ENCODE measurements around the gene CLDND2.

The CLDND2 gene

GRCh38 chr19:51339687-51340656 lies 28.8 kb downstream of the CLDND2 start:
- DNase-seq = peak; percentile 93

GRCh38 chr19:51339313-51339686 lies 29.5 kb downstream of the CLDND2 start:
- no peak for DNase-seq
- in situ Hi-C loops (cut with HindIII; ENCODE audit: low pct_ligation_motif_present, low pct_unique_long_range_greater_than_20kb, low sequenced_read_pairs) = no loop called here

More at GRCh38 chr19:51339687-51340656, 28.8 kb downstream of the CLDND2 start:
- in situ Hi-C loops (cut with HindIII; ENCODE audit: low pct_ligation_motif_present, low pct_unique_long_range_greater_than_20kb, low sequenced_read_pairs) = no loop called here

- DNase-seq = peak; percentile 71
- in situ Hi-C loops (cut with HindIII; ENCODE audit: low pct_ligation_motif_present, low pct_unique_long_range_greater_than_20kb, low sequenced_read_pairs) = no loop called here
These were observed 30.1 kb downstream of the CLDND2 start for GRCh38 chr19:51338563-51339312.

- in situ Hi-C loops (cut with HindIII; ENCODE audit: low pct_ligation_motif_present, low pct_unique_long_range_greater_than_20kb, low sequenced_read_pairs) = no loop called here
- DNase-seq = no peak
These were observed 30.8 kb downstream of the CLDND2 start for GRCh38 chr19:51337861-51338562.

DNA sequence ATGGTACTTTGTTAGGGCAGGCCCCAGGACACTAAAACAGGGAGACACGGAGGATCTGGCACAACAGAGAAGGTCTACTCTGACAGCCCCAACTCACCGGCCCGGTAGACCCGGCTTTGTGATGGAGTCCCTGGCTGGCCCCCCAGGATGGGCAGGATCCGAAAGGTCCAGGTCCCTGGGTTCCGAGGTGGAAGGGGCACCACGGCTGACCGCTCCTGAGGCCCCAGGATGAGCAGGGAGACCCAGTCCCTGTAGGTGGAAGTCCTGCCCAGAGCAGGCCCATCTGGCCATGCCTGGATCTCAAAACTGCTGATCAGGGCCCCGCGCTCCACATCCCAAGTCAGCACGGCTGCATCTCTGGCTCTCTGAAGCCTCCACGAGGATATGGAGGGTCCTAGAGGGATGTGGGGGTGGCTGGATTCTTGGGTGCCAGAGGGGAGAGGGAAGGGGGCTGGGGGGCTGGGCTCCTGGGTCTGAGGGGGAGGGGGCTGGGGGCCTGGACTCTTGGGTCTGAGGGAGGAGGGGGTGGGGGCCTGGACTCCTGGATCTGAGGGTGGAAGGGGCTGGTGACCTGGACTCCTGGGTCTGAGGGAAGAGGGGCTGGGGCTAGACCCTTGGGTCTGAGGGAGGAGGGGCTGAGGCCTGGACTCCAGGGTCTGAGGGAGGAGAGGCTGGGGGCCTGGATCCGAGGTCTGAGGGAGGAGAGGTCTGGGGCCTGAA lies 31.5 kb downstream of the CLDND2 start:
- no peak for DNase-seq
- in situ Hi-C loops (cut with HindIII; ENCODE audit: low pct_ligation_motif_present, low pct_unique_long_range_greater_than_20kb, low sequenced_read_pairs) = no loop called here

DNA sequence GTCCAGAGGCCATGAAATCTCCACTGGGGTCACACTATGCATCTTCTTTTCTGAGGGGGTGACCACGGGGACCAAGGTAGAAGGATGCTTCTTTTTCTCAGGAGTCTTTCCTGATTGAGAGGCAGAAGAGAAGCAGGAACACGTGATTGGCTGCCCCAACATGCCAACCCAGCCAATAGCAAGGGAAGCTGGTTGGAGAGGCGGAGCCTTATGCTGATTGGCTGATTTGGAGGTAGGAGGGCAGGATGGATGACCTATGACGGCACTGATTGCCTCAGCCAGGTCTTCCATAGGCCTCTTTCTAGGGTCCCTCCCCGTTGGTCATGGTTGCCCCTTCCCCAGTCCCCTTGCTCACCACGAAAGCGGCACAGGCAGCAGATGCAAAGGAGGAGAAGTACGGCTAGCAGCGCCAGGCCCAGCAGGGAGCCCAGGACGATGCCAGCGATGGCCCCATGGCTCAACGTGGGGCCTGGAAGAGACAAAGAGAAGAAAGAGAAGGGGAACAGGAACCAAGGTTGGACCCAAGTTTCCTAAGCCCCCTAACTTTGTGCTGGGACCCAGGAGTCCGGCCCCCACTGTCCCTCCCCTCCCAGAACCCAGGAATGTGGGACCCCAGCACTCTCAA lies 34.9 kb downstream of the CLDND2 start:
- no peak for DNase-seq
- in situ Hi-C loops (cut with HindIII; ENCODE audit: low pct_ligation_motif_present, low pct_unique_long_range_greater_than_20kb, low sequenced_read_pairs) = no loop called here

GRCh38 chr19:51331716-51332115 lies 37.1 kb downstream of the CLDND2 start:
- DNase-seq = no peak
- in situ Hi-C loops (cut with HindIII; ENCODE audit: low pct_ligation_motif_present, low pct_unique_long_range_greater_than_20kb, low sequenced_read_pairs) = no loop called here

- in situ Hi-C loops (cut with HindIII; ENCODE audit: low pct_ligation_motif_present, low pct_unique_long_range_greater_than_20kb, low sequenced_read_pairs) = no loop called here
- no peak for DNase-seq
These were observed 37.6 kb downstream of the CLDND2 start for GRCh38 chr19:51331193-51331592.

DNA sequence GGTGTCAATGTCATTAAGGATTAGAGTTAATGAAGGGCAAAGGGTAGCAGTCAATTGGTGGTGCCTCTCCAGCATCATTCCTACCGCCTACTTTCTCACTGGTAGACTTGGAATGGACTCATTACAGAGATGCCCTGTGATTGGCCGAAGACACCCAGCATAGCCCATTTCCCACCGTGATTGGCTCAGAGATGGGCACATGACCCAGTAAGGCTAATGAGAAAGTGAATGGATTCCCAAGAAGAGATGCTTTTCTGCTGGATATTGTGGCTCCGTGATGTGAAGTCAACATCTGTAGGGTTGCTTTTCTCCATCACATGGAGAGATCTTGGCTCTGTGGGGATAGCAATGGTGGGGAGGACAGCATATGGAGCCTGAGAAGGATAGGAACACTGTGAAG lies 38.4 kb downstream of the CLDND2 start:
- no peak for DNase-seq
- in situ Hi-C loops (cut with HindIII; ENCODE audit: low pct_ligation_motif_present, low pct_unique_long_range_greater_than_20kb, low sequenced_read_pairs) = no loop called here

- in situ Hi-C loops (cut with HindIII; ENCODE audit: low pct_ligation_motif_present, low pct_unique_long_range_greater_than_20kb, low sequenced_read_pairs) = no loop called here
- DNase-seq = no peak
These were observed 39.4 kb downstream of the CLDND2 start for GRCh38 chr19:51329411-51329810.

DNA sequence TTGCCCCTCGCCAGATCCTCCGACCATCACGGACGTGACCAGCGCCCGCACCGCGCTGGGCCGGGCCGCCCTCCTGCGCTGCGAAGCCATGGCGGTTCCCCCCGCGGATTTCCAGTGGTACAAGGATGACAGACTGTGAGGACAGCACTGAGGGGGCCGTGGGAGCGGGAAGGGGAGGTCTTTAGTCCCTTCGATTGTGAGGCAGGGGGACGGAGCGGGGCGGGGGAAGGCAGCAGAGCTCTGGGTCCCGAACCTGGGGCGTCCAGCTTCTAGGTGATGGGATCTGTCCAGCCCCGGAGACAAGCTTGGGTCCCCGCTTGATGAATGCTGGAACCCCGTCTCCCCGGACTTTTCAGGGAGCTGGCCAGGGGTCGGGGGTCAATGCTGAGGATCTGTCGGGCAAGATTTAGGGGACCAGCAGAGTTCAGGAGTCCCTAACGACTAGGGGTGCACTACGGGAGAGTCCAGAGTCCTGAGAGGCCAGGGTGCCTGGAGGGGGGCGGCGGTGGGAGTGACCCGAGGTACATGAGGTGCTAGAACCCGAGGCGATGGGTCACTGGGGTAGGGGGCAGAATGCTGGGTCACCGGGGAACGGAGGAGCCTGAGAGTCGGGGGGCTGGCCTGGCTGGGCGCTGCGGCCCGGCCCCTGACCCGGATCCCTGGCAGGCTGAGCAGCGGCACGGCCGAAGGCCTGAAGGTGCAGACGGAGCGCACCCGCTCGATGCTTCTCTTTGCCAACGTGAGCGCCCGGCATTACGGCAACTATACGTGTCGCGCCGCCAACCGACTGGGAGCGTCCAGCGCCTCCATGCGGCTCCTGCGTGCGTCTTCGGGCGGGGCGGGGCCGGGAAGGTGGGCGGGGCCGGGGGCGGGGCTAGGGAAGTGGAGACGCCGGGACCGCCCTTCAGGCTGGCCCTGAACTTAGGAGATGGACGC lies 41.5 kb downstream of the CLDND2 start:
- no peak for DNase-seq
- in situ Hi-C loops (cut with HindIII; ENCODE audit: low pct_ligation_motif_present, low pct_unique_long_range_greater_than_20kb, low sequenced_read_pairs) = no loop called here

DNA sequence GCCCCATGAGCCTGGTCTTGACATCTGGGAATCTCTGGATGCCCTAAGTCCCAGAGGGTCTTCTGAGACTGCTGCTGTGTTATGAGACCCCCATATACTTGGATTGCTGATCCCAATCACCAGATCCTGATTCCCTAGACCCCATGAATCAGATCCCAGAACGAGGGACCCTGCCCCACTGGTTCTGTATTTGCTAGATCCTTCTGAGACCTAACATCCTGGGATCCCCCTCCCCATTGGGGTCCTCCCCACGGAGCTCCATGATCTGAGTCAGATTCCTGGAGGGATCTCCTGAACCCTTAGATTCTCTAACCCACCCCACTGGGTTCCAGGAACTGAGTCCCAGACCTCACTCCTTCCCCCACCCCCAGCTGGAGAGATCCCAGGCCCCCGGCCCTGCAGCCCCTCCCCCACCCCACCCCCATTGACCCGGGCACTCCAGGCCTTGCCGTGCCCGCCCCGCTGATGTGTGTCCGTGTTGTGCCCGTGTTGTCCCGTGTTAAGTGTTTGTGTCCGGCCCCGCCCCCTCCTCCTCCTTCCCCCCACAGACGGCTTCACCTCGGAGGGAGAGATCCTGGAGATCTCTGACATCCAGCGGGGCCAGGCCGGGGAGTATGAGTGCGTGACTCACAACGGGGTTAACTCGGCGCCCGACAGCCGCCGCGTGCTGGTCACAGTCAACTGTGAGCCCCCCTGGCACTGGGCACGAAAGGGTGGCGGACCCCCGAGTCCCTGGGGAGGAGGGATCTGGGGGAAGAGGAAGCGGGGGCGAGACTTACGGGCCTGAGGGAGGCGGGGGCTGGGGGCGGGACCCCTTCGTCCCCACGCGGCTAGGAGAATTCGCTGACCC lies 42.4 kb downstream of the CLDND2 start:
- in situ Hi-C loops (cut with HindIII; ENCODE audit: low pct_ligation_motif_present, low pct_unique_long_range_greater_than_20kb, low sequenced_read_pairs) = no loop called here
- no peak for DNase-seq

DNA sequence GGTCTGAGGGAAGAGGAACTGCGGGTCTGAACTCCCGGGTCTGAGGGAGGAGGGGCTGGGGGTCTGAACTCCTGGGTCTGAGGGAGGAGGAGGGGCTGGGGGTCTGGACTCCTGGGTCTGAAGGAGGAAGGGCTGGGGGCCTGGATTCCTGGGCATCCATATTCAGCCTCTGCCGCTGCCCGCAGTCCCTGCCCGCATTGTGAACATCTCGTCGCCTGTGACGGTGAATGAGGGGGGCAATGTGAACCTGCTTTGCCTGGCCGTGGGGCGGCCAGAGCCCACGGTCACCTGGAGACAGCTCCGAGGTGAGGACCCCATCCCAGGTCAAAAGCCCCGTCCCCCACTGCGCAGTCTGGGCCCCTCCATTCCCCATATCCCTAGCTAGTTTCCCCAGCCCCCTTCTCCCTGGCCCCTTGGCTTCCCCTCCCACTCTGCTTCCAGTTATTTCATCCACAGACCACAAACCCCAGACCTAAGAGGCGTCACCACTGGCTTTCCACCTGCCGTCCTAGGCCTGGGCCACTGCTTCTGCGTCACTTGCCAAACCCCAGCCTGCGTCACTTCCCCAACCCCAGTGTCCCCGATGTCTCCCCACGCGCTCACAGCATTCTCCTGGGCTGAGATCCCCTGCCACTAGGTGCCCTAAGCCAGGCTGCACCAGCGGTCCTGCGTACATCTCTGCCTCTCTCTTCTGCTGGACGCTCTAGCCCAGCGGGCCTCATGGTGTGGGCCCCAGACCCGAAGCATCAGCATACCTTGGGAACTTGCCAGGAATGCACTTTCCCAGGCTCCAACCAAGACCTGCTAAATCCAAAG lies 43.4 kb downstream of the CLDND2 start:
- no peak for DNase-seq
- in situ Hi-C loops (cut with HindIII; ENCODE audit: low pct_ligation_motif_present, low pct_unique_long_range_greater_than_20kb, low sequenced_read_pairs) = no loop called here

- in situ Hi-C loops (cut with HindIII; ENCODE audit: low pct_ligation_motif_present, low pct_unique_long_range_greater_than_20kb, low sequenced_read_pairs) = no loop called here
- DNase-seq = no peak
These were observed 44.7 kb downstream of the CLDND2 start for GRCh38 chr19:51324167-51324481.

GRCh38 chr19:51323481-51324166 lies 45.2 kb downstream of the CLDND2 start:
- no peak for DNase-seq
- in situ Hi-C loops (cut with HindIII; ENCODE audit: low pct_ligation_motif_present, low pct_unique_long_range_greater_than_20kb, low sequenced_read_pairs) = no loop called here
